Measurements from ENCODE around the gene LRIG2. TPM values are rescaled to one million over a fixed set of nuclear protein-coding genes. Genes with fewer than 3 reads are reported as not detected.
"Not testable (repeated sequence)": the region's sequence is repeated elsewhere in the genome, so short reads cannot be mapped to it uniquely, and the experiment has no call there.

The LRIG2 gene
- total RNA-seq (17.4 TPM), polyA plus RNA-seq (ENCODE audit: insufficient read depth, low read depth, low replicate concordance) (3.6 TPM)
- long read RNA-seq, donor 1, result 0 reads
- long read RNA-seq, donor 2, full-length matches to known transcripts, result 2 of 2 reads
- long read RNA-seq, donor 2, partial matches to known transcripts, result 0 of 2 reads
- long read RNA-seq, donor 2, other reads (novel, unspliced or antisense), result 0 of 2 reads
- long read RNA-seq, donor 3, full-length matches to known transcripts, result 1 of 1 reads
- long read RNA-seq, donor 3, partial matches to known transcripts, result 0 of 1 reads
- long read RNA-seq, donor 3, other reads (novel, unspliced or antisense), result 0 of 1 reads
- long read RNA-seq, donor 4, full-length matches to known transcripts, result 1 of 1 reads
- long read RNA-seq, donor 4, partial matches to known transcripts, result 0 of 1 reads
- long read RNA-seq, donor 4, other reads (novel, unspliced or antisense), result 0 of 1 reads
- long read RNA-seq, donor 5, result 0 reads
- long read RNA-seq, donor 6, result 0 reads
- long read RNA-seq, donor 7, full-length matches to known transcripts, result 2 of 5 reads
- long read RNA-seq, donor 7, partial matches to known transcripts, result 2 of 5 reads
- long read RNA-seq, donor 7, other reads (novel, unspliced or antisense), result 1 of 5 reads
- long read RNA-seq, donor 8, result 0 reads
- long read RNA-seq, donor 9, result 0 reads
- long read RNA-seq, donor 10, partial matches to known transcripts, result 8 of 8 reads
- long read RNA-seq, donor 10, other reads (novel, unspliced or antisense), result 0 of 8 reads

- DNase-seq (peak; percentile 98 to 100 (median 99)), FAIRE-seq (peak; percentile 96)
- no peaks in the 10 kb centered on the region for H3K36me3 ChIP-seq (ENCODE audit: control insufficient read depth in 2 of 3, insufficient read depth in 3 of 3, low read length in 3 of 3)
- H3K4me3 ChIP-seq (ENCODE audit: low read length in 3 of 3), result peak within 1 kb of the TSS; percentile 84 to 98 (median 97)
- peak within 1 kb of the TSS; percentile 91 to 93 for H3K27ac ChIP-seq (ENCODE audit: low read depth in 2 of 2, low read length in 2 of 2)
- no peaks in the 10 kb centered on the region for H3K9me3 ChIP-seq (ENCODE audit: control insufficient read depth in 2 of 3, insufficient read depth in 1 of 3, low read length in 3 of 3)
- peak within 1 kb of the TSS; percentile 79 to 97 (median 91) for H3K9ac ChIP-seq (ENCODE audit: low read length in 3 of 3)
- peaks cover 0 to 12% (median 5%) of the 10 kb centered on the region in 3 donors for H3K4me1 ChIP-seq (ENCODE audit: control insufficient read depth in 2 of 3, insufficient read depth in 2 of 3, low read depth in 1 of 3, low read length in 3 of 3)
- H3K27me3 ChIP-seq (ENCODE audit: control insufficient read depth, insufficient read depth, low read length), result no peaks in the 10 kb centered on the region
- TF ChIP-seq CTCF (IDR thresholded peaks at IDR 0.05; ENCODE audit: borderline replicate concordance, extremely low read depth, insufficient read depth), result peak; percentile 77
- intact Hi-C loops (cut with DNase I), result no loop called here
Measured at GRCh38 chr1:113072757-113073478, at the start of gene LRIG2. LRIG2 (plus strand) TSS chr1:113073198; CDS start chr1:113073407, 209 bp downstream.

GRCh38 chr1:113023316-113023715 lies 49.7 kb upstream of the LRIG2 start:
- H3K4me1 ChIP-seq (ENCODE audit: control insufficient read depth in 2 of 3, insufficient read depth in 2 of 3, low read depth in 1 of 3, low read length in 3 of 3); H3K9ac ChIP-seq (ENCODE audit: low read length in 3 of 3); FAIRE-seq; H3K27ac ChIP-seq (ENCODE audit: low read depth in 2 of 2, low read length in 2 of 2); H3K4me3 ChIP-seq (ENCODE audit: low read length in 3 of 3); H3K36me3 ChIP-seq (ENCODE audit: control insufficient read depth in 2 of 3, insufficient read depth in 3 of 3, low read length in 3 of 3); intact Hi-C loops (cut with DNase I); H3K27me3 ChIP-seq (ENCODE audit: control insufficient read depth, insufficient read depth, low read length); DNase-seq; H3K9me3 ChIP-seq (ENCODE audit: control insufficient read depth in 2 of 3, insufficient read depth in 1 of 3, low read length in 3 of 3): not testable (repeated sequence)

GRCh38 chr1:113027007-113027406 lies 46.0 kb upstream of the LRIG2 start:
- H3K27me3 ChIP-seq (ENCODE audit: control insufficient read depth, insufficient read depth, low read length), result no peaks in the 10 kb centered on the region
- no peak overlapping the region for H3K27ac ChIP-seq (ENCODE audit: low read depth in 2 of 2, low read length in 2 of 2)
- no peaks in the 10 kb centered on the region for H3K36me3 ChIP-seq (ENCODE audit: control insufficient read depth in 2 of 3, insufficient read depth in 3 of 3, low read length in 3 of 3)
- H3K9me3 ChIP-seq (ENCODE audit: control insufficient read depth in 2 of 3, insufficient read depth in 1 of 3, low read length in 3 of 3), result no peaks in the 10 kb centered on the region
- DNase-seq (peak in 4 of 5 donors; percentile 50 to 85 (median 72)), FAIRE-seq (no peak)
- peaks cover 0 to 7% (median 0%) of the 10 kb centered on the region in 3 donors for H3K4me1 ChIP-seq (ENCODE audit: control insufficient read depth in 2 of 3, insufficient read depth in 2 of 3, low read depth in 1 of 3, low read length in 3 of 3)
- TF ChIP-seq CTCF (IDR thresholded peaks at IDR 0.05; ENCODE audit: borderline replicate concordance, extremely low read depth, insufficient read depth), result no peak
- no peak overlapping the region for H3K4me3 ChIP-seq (ENCODE audit: low read length in 3 of 3)
- H3K9ac ChIP-seq (ENCODE audit: low read length in 3 of 3), result no peak overlapping the region
- intact Hi-C loops (cut with DNase I), result no loop called here

All from kidney (tissue), 22 donors.